GM21825 (cell line): ENCODE data around the gene TIGD1.

Experiments used
- ATAC-seq: cut with Tn5 transposase; IDR thresholded peaks from one replicate; pipeline ENCODE4 v1.9.1; 2021; ENCODE audit warnings: mild to moderate bottlenecking, moderate library complexity; ENCODE audit not compliant: unreplicated experiment

The TIGD1 gene

GRCh38 chr2:232502911-232503808 is 47.2 kb downstream of the TIGD1 start:
- ATAC-seq, result no peak

- ATAC-seq, result no peak
Measured at GRCh38 chr2:232502511-232502910, 47.8 kb downstream of the TIGD1 start.

GRCh38 chr2:232501794-232502390 is 48.5 kb downstream of the TIGD1 start:
- no peak for ATAC-seq

GRCh38 chr2:232501331-232501771 is 49.0 kb downstream of the TIGD1 start:
- no peak for ATAC-seq

GRCh38 chr2:232498452-232498851 is 51.9 kb downstream of the TIGD1 start:
- no peak for ATAC-seq
